ENCODE results near the gene PNPT1. TPM values are rescaled to one million over a fixed set of nuclear protein-coding genes. Genes with fewer than 3 reads are reported as not detected.
"Not testable (repeated sequence)": the region's sequence is repeated elsewhere in the genome, so short reads cannot be mapped to it uniquely, and the experiment has no call there.

PNPT1 gene
- total RNA-seq (10 to 100 TPM; 24.8 to 34.7 (median 30.4) TPM), polyA plus RNA-seq (10 to 100 TPM; 16.0 to 26.5 (median 19.1) TPM)
- long read RNA-seq, donor 1, full-length matches to known transcripts = 32 of 42 reads
- long read RNA-seq, donor 1, partial matches to known transcripts = 1 of 42 reads
- long read RNA-seq, donor 1, other reads (novel, unspliced or antisense) = 9 of 42 reads
- long read RNA-seq, donor 2, full-length matches to known transcripts = 83 of 119 reads
- long read RNA-seq, donor 2, partial matches to known transcripts = 8 of 119 reads
- long read RNA-seq, donor 2, other reads (novel, unspliced or antisense) = 28 of 119 reads

- intact Hi-C loops (cut with DNase I) = no loop called here
- H3K27me3 ChIP-seq (ENCODE audit: insufficient read depth in 3 of 3, low read length in 2 of 3) = peaks cover 0 to 1% (median 0%) of the 10 kb centered on the region in 3 donors
- peak; percentile 94 to 97 for DNase-seq
- peak within 1 kb of the TSS; percentile 68 for H3K27ac ChIP-seq
- no peaks in the 10 kb centered on the region for H3K4me1 ChIP-seq
- H3K4me3 ChIP-seq = peak within 1 kb of the TSS; percentile 92
- H3K36me3 ChIP-seq (ENCODE audit: insufficient read depth in 1 of 2, low read depth in 1 of 2) = no peaks in the 10 kb centered on the region
- WGBS, 3 donors = 0 to 1% (median 0%) methylated on average over 50 to 56 of the region's 56 CpGs
- TF ChIP-seq CTCF (IDR thresholded peaks at IDR 0.05) = no peak
- peak; percentile 100 for ATAC-seq
- H3K9me3 ChIP-seq = no peaks in the 10 kb centered on the region
Measured at GRCh38 chr2:55693181-55694125, at the start of gene PNPT1. PNPT1 (minus strand) TSS chr2:55693844; CDS start chr2:55693823, 21 bp downstream.

GRCh38 chr2:55742996-55743395 is 49.4 kb upstream of the PNPT1 start:
- DNase-seq = no peak
- no peak for TF ChIP-seq CTCF (IDR thresholded peaks at IDR 0.05)
- no peak for ATAC-seq

GRCh38 chr2:55736019-55736536 is 42.4 kb upstream of the PNPT1 start:
- DNase-seq; H3K4me1 ChIP-seq; H3K27me3 ChIP-seq (ENCODE audit: insufficient read depth in 3 of 3, low read length in 2 of 3); H3K4me3 ChIP-seq; H3K9me3 ChIP-seq; intact Hi-C loops (cut with DNase I); H3K36me3 ChIP-seq (ENCODE audit: insufficient read depth in 1 of 2, low read depth in 1 of 2); H3K27ac ChIP-seq; ATAC-seq: not testable (repeated sequence)
- 83 to 88% (median 87%) methylated on average over 5 of the region's 5 CpGs for WGBS, 3 donors

More at GRCh38 chr2:55742996-55743395, 49.4 kb upstream of the PNPT1 start:
- no peaks in the 10 kb centered on the region for H3K9me3 ChIP-seq
- no peak overlapping the region for H3K4me3 ChIP-seq
- no peaks in the 10 kb centered on the region for H3K36me3 ChIP-seq (ENCODE audit: insufficient read depth in 1 of 2, low read depth in 1 of 2)
- 81 to 91% (median 86%) methylated on average over 3 of the region's 3 CpGs for WGBS, 3 donors
- intact Hi-C loops (cut with DNase I) = no loop called here
- no peak overlapping the region for H3K27ac ChIP-seq
- H3K4me1 ChIP-seq = no peaks in the 10 kb centered on the region
- H3K27me3 ChIP-seq (ENCODE audit: insufficient read depth in 3 of 3, low read length in 2 of 3) = no peaks in the 10 kb centered on the region

- Histone ChIP-seq H3K36me3 (ENCODE audit: insufficient read depth in 1 of 2, low read depth in 1 of 2) (no peaks in the 10 kb centered on the region), H3K4me3 (no peak overlapping the region), H3K9me3 (no peaks in the 10 kb centered on the region), H3K4me1 (no peaks in the 10 kb centered on the region), H3K27me3 (ENCODE audit: insufficient read depth in 3 of 3, low read length in 2 of 3) (no peaks in the 10 kb centered on the region), H3K27ac (no peak overlapping the region)
- intact Hi-C loops (cut with DNase I) = no loop called here
- ATAC-seq = no peak
- DNase-seq = no peak
- 91 to 97% (median 96%) methylated on average over 1 of the region's 1 CpG for WGBS, 3 donors
- no peak for TF ChIP-seq CTCF (IDR thresholded peaks at IDR 0.05)
Measured at GRCh38 chr2:55734726-55735125, 41.1 kb upstream of the PNPT1 start.

GRCh38 chr2:55733335-55733734 is 39.7 kb upstream of the PNPT1 start:
- no peak for TF ChIP-seq CTCF (IDR thresholded peaks at IDR 0.05)
- Histone ChIP-seq H3K4me1 (no peaks in the 10 kb centered on the region), H3K4me3 (no peak overlapping the region), H3K36me3 (ENCODE audit: insufficient read depth in 1 of 2, low read depth in 1 of 2) (no peaks in the 10 kb centered on the region), H3K9me3 (no peaks in the 10 kb centered on the region), H3K27ac (no peak overlapping the region), H3K27me3 (ENCODE audit: insufficient read depth in 3 of 3, low read length in 2 of 3) (no peaks in the 10 kb centered on the region)
- DNase-seq (no peak), ATAC-seq (no peak)
- intact Hi-C loops (cut with DNase I) = no loop called here
- 0 to 12% (median 11%) methylated on average over 1 of the region's 1 CpG for WGBS, 3 donors
